Astrocyte of the spinal cord (primary cell): ENCODE results near the gene CHST8.

Experiments
- DNase-seq: peaks from one replicate; pipeline ENCODE4 v3.0.0; 2011; ENCODE audit warnings: low read depth, low spot score
- H3K4me3 ChIP-seq: 2 replicates; pipeline ENCODE4 v1.5.1; 2011; ENCODE audit warnings: low read depth, mild to moderate bottlenecking, low read length, moderate library complexity
- CTCF ChIP-seq: IDR thresholded peaks from 2 replicates; pipeline ENCODE4 v1.5.1; 2012; ENCODE audit warnings: low read depth, mild to moderate bottlenecking, low read length, inconsistent platforms
- in situ Hi-C: cut with HindIII; loops from 2 replicates; pipeline ENCODE4 v1.10.0; 2017; ENCODE audit warnings: low sequenced_read_pairs

Gene CHST8

GRCh38 chr19:33629826-33630375 lies 8.1 kb downstream of the CHST8 start:
- no peak for TF ChIP-seq CTCF
- H3K4me3 ChIP-seq: no peak overlapping the region
- no peak for DNase-seq
- in situ Hi-C loops: no loop called here

GRCh38 chr19:33630880-33631608 lies 9.3 kb downstream of the CHST8 start:
- in situ Hi-C loops: no loop called here

GRCh38 chr19:33631609-33631973 lies 9.8 kb downstream of the CHST8 start:
- DNase-seq: no peak
- TF ChIP-seq CTCF: no peak
- no peak overlapping the region for H3K4me3 ChIP-seq
- in situ Hi-C loops: no loop called here

More at GRCh38 chr19:33630880-33631608, 9.3 kb downstream of the CHST8 start:
- H3K4me3 ChIP-seq: no peak overlapping the region
- DNase-seq: no peak
- TF ChIP-seq CTCF: no peak

- no peak for DNase-seq
- H3K4me3 ChIP-seq: no peak overlapping the region
- in situ Hi-C loops: no loop called here
- TF ChIP-seq CTCF: no peak
These were observed 12.8 kb downstream of the CHST8 start for GRCh38 chr19:33634361-33635091.

- TF ChIP-seq CTCF: no peak
- no peak overlapping the region for H3K4me3 ChIP-seq
- DNase-seq: no peak
- in situ Hi-C loops: no loop called here
These were observed 16.6 kb downstream of the CHST8 start for GRCh38 chr19:33638167-33639034.

- in situ Hi-C loops: no loop called here
- TF ChIP-seq CTCF: no peak
- H3K4me3 ChIP-seq: no peak overlapping the region
- no peak for DNase-seq
These were observed 17.4 kb downstream of the CHST8 start for GRCh38 chr19:33639035-33639681.
